HEK293T (cell line): ENCODE results near the gene AP1G1.

Experiments
- CTCF ChIA-PET: fragments of 350-600 bp; formaldehyde crosslinking; extraction: SDS; loops from one replicate; lab custom pipeline; 2021; ENCODE audit warnings: antibody characterized with exemption, inconsistent platforms; lab: Yijun Ruan, JAX
- POLR2A ChIA-PET: fragments of 350-600 bp; formaldehyde crosslinking; extraction: SDS; loops from one replicate; lab custom pipeline; 2020; ENCODE audit warnings: antibody characterized with exemption, inconsistent platforms; lab: Yijun Ruan, JAX
- DNase-seq: peaks from one replicate; pipeline ENCODE4 v3.0.0; 2012; ENCODE audit warnings: mixed read lengths; ENCODE audit errors: extremely low spot score
- ARNT ChIP-seq: fragments of 450-650 bp; IDR thresholded peaks from 2 replicates; pipeline ENCODE4 v1.6.1; 2017; ENCODE audit warnings: mild to moderate bottlenecking
- BHLHE40 ChIP-seq: fragments of 450-650 bp; IDR thresholded peaks from 2 replicates; pipeline ENCODE4 v1.6.1; 2016; ENCODE audit warnings: mild to moderate bottlenecking, moderate library complexity, borderline replicate concordance
- CTBP1 ChIP-seq: fragments of 450-650 bp; IDR thresholded peaks from 2 replicates; pipeline ENCODE4 v1.6.1; 2016; ENCODE audit warnings: borderline replicate concordance
- ELF4 ChIP-seq: fragments of 450-650 bp; IDR thresholded peaks from 2 replicates; pipeline ENCODE4 v1.6.1; 2017; ENCODE audit warnings: antibody characterized with exemption
- FOXA1 ChIP-seq: fragments of 450-650 bp; IDR thresholded peaks from 2 replicates; pipeline ENCODE4 v1.6.1; 2016; ENCODE audit warnings: mild to moderate bottlenecking
- FOXK2 ChIP-seq: fragments of 450-650 bp; IDR thresholded peaks from 2 replicates; pipeline ENCODE4 v1.6.1; 2016; ENCODE audit warnings: mild to moderate bottlenecking
- FOXM1 ChIP-seq: fragments of 450-650 bp; IDR thresholded peaks from 2 replicates; pipeline ENCODE4 v1.6.1; 2017; ENCODE audit warnings: mild to moderate bottlenecking, borderline replicate concordance
- HDGF ChIP-seq: fragments of 450-650 bp; IDR thresholded peaks from 2 replicates; pipeline ENCODE4 v1.6.1; 2017; ENCODE audit warnings: antibody characterized with exemption, borderline replicate concordance
- L3MBTL2 ChIP-seq: fragments of 450-650 bp; conservative IDR thresholded peaks from 2 replicates; pipeline ENCODE4 v1.6.1; 2016; ENCODE audit warnings: mild to moderate bottlenecking
- LEF1 ChIP-seq: fragments of 450-650 bp; IDR thresholded peaks from 2 replicates; pipeline ENCODE4 v1.6.1; 2017; ENCODE audit warnings: mild to moderate bottlenecking, borderline replicate concordance
- NFRKB ChIP-seq: fragments of 450-650 bp; IDR thresholded peaks from 2 replicates; pipeline ENCODE4 v1.6.1; 2016; ENCODE audit warnings: mild to moderate bottlenecking, moderate library complexity
- SP1 ChIP-seq: fragments of 450-650 bp; IDR thresholded peaks from 2 replicates; pipeline ENCODE4 v1.6.1; 2017
- SUZ12 ChIP-seq: fragments of 450-650 bp; IDR thresholded peaks from 2 replicates; pipeline ENCODE4 v1.6.1; 2016; ENCODE audit warnings: mild to moderate bottlenecking
- TARDBP ChIP-seq: fragments of 450-650 bp; IDR thresholded peaks from 2 replicates; pipeline ENCODE4 v1.6.1; 2016
- ZNF384 ChIP-seq: fragments of 450-650 bp; IDR thresholded peaks from 2 replicates; pipeline ENCODE4 v1.6.1; 2016
- TF ChIP-seq, protein P1 (sequence below): fragments of 450-650 bp; IDR thresholded peaks from 2 replicates; pipeline ENCODE4 v1.6.1; 2016

AP1G1 gene

DNA sequence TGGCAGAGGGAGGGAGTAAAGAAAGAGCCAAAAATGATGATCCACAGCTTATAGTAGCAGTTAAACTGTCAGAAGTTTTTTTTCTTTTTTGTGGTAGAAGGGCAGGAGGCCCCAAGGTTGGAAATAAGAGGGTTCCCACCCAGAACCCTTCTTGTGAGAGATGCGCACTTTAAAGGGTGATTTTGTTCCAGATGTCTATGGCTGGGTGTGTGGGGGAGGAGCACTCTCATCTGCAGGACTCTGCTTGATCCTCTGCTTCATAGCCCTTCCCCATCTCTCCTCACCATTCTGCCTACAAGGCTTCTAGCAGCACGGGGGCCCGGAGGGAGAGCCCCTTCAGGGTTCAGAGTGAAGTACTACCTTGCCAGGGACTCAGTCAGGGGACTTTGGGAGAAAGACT, 43.5 kb upstream of the AP1G1 start:
- ChIA-PET POLR2A (no interaction called here), CTCF (no interaction called here)
- DNase-seq: no peak
- TF ChIP-seq FOXK2: no peak
- no peak for TF ChIP-seq FOXM1
- no peak for TF ChIP-seq ZNF384
- no peak for TF ChIP-seq TARDBP
- TF ChIP-seq CTBP1: no peak
- TF ChIP-seq LEF1: no peak
- TF ChIP-seq ELF4: no peak
- TF ChIP-seq, protein P1, sequence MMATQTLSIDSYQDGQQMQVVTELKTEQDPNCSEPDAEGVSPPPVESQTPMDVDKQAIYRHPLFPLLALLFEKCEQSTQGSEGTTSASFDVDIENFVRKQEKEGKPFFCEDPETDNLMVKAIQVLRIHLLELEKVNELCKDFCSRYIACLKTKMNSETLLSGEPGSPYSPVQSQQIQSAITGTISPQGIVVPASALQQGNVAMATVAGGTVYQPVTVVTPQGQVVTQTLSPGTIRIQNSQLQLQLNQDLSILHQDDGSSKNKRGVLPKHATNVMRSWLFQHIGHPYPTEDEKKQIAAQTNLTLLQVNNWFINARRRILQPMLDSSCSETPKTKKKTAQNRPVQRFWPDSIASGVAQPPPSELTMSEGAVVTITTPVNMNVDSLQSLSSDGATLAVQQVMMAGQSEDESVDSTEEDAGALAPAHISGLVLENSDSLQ: no peak
- TF ChIP-seq ARNT: no peak
- TF ChIP-seq BHLHE40: no peak
- TF ChIP-seq HDGF: no peak
- no peak for TF ChIP-seq SUZ12
- no peak for TF ChIP-seq L3MBTL2
- TF ChIP-seq NFRKB: no peak

DNA sequence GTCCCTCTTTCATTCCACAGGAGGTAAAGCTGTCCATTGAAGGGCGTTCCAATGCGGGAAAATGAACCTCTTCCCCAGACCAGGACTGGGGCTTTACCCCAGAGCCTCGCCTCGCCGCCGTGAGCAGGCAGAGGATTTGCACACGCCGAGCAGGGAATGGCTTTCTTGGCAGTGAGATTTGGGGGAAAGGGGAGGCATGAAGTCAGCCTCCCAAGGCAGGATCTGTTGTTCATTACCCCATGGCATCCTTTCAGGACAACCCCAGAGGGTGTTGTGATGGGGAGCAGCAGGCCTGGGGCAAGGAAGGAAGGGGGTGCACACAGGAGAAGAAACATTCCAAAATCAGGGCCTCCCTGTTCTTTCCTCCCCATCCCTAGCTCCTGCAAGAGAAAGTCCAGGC, 43.1 kb upstream of the AP1G1 start:
- CTCF ChIA-PET: no interaction called here
- POLR2A ChIA-PET: no interaction called here
- TF ChIP-seq FOXM1: no peak
- no peak for DNase-seq

DNA sequence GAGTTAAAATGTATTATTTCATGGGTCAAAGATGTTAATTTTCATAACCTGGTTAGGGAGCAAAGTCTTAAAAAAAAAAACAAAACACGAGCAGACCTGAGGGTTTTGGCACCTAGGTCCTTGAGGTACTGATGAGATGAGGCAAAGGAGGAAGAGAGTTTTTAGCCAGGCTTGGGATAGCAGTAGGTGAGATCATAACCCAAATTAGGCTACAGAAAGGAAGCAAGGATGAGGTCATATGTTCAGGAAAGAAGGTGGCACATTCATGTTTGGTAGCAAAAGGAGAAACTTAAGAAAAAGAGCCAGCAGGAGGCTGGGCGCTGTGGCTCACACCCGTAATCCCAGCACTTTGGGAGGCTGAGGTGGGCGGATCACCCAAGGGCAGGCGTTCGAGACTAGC, 40.0 kb upstream of the AP1G1 start:
- ChIA-PET POLR2A (no interaction called here), CTCF (no interaction called here)
- TF ChIP-seq ZNF384 (no peak), FOXK2 (no peak), SP1 (no peak), ELF4 (no peak), SUZ12 (no peak), L3MBTL2 (no peak), CTBP1 (no peak), BHLHE40 (no peak), FOXM1 (no peak), LEF1 (no peak), NFRKB (no peak), FOXA1 (no peak), ARNT (no peak), HDGF (no peak), TARDBP (no peak)
- TF ChIP-seq, protein P1: no peak
- DNase-seq: no peak

DNA sequence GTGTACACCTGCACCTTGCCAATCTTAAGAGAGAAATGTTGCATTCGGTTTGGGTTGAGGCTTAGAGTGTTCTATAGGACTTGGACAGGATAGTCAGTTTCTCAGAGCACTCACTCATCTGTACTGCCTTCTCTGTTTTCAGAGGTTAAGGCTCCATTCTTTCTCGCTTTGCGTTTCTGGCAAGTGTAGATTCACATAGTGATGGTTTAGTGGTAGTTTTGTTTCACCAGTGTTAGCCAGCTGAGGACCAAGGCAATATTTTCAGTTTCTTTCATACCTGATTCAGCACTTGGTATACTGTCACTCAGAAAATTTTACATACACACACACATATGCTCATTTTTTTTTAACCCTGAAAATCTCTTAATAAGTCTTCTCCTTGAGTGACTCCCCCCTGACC, 38.5 kb upstream of the AP1G1 start:
- no peak for DNase-seq
- ChIA-PET POLR2A (interaction anchor here (1.7 kb wide), 1 partner anchor 11 kb away, joined by 12 read pairs; no protein-coding TSS in a partner anchor), CTCF (no interaction called here)
- TF ChIP-seq ELF4 (no peak), FOXA1 (no peak), SP1 (no peak), LEF1 (no peak), NFRKB (no peak), HDGF (no peak), SUZ12 (no peak), L3MBTL2 (no peak), ZNF384 (no peak), CTBP1 (no peak), TARDBP (no peak), FOXK2 (no peak), ARNT (no peak), FOXM1 (no peak), BHLHE40 (no peak)
- TF ChIP-seq, protein P1: no peak

DNA sequence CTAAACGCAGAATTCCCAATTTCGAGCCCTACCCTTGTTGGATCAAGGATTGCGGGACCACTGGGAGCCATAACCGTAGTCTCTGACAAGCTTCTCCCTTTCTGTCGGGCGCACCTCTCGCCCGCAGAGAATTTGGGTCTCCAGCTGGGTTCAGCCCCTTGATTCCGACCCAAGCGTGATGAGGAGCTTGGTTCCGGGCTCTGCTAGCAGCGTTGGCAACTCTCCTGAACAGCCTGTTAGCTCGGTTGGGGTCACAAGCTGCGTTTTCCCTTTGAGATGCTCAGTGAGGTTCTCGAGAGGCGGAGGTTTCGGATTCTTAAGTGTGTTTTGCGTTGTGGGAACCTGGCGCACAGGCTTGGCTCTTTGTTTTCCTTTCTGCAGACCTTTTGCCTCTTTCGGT, 37.8 kb upstream of the AP1G1 start:
- POLR2A ChIA-PET: interaction anchor here (0.6 to 1.7 kb wide), 9 partner anchors 9 to 38 kb away, joined by 3 to 12 read pairs (median 4); partner anchors contain the start of gene AP1G1
- DNase-seq: peak; percentile 20
- CTCF ChIA-PET: interaction anchor here (0.5 to 1.3 kb wide), 2 partner anchors 37 to 281 kb away, joined by 3 to 5 read pairs; no protein-coding TSS in a partner anchor
- TF ChIP-seq CTBP1 (no peak), ARNT (no peak)

DNA sequence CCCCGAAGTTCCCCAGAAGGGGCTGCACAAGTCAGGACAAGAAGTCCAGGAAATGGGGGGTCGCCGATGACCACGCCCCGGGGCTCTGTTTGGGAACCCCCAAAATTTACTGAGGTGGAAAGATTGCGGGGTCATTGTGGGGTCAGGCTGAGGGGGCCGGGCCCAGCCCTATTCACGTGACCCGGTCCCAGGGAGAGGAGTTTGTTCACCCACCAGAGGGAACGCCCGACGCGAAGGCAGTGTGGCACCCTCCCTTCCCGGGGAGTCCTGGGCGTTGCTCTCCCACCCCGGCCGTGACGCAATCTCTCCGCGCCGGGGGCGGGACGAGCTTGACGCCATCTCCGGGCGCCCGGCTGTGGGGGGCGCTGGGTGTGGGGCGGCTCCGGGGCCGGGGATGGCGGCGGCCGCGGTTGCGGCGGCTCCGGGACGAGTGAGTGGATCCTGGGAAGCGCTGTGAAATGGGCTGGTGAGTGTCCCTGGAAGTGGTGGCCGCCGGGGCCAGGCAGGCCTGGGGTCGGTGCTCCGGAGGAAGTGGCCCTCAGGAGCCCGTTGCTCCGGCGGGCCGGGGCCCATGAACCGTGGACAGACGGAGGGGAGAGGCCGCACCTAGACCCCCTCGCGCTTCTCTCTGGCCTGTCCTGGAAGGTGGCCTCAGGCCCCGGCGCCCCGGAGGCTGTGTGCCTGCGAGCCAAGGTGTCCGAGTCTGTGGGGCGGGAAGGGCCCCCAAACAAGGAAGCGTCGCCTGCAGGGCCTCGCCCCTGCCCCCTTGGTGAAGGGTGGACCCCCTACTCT, 37.2 kb upstream of the AP1G1 start, which contains the start of gene ATXN1L:
TSS of gene ATXN1L (plus strand) at position 338 of the 792 bp plus-strand sequence. CDS start 3,765 bp downstream, outside the sequence.
- peak; percentile 69; the same call in 1 of the 2 replicates for TF ChIP-seq SP1
- TF ChIP-seq CTBP1: no peak
- peak; percentile 75; the same call in 1 of the 2 replicates for TF ChIP-seq FOXM1
- peak; percentile 98 for DNase-seq
- ChIA-PET POLR2A (interaction anchor here (0.6 to 1.7 kb wide), 9 partner anchors 9 to 37 kb away, joined by 3 to 12 read pairs (median 4); partner anchors contain the start of gene AP1G1), CTCF (interaction anchor here (1.3 kb wide), 1 partner anchor 37 kb away, joined by 3 read pairs; no protein-coding TSS in a partner anchor)
